ENCODE results near the gene AEBP2.
"Not testable (repeated sequence)": the region's sequence is repeated elsewhere in the genome, so short reads cannot be mapped to it uniquely, and the experiment has no call there.

AEBP2 gene

DNA sequence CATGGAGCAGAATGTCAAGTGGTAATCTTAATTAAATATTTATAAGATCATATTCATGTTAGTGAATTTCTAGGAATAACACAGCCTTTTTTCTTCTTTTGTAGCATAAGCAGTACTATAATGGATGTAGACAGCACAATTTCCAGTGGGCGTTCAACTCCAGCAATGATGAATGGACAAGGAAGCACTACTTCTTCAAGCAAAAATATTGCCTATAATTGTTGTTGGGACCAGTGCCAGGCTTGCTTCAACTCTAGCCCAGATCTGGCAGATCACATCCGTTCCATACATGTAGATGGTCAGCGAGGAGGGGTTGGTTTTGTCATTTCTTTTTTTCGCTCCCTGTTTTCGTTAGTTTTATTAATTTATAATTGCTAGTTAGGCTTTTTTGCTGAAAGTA is 23.1 kb downstream of the AEBP2 start:
- FAIRE-seq: no peak
- DNase-seq (ENCODE audit: insufficient read length): no peak

DNA sequence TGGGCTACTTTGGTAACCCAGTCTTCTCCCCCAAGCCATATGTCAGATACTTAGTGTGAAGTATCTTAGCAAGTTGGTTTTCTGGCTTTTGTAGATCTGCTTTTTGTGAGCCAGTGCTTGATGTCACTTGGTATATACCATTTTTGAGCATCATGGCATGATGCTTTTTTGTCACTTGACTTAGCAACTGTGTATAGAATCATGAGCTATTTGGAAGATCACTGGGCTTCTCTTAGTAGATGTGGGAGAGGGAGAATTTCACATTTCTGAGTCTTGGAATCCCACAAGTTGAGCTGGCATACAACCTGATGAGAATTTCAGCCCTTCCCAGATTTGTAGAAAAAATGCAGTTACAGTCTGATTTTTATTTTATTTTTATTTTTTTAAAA is 24.9 kb downstream of the AEBP2 start:
- TF ChIP-seq POLR2AphosphoS5 (IDR thresholded peaks at IDR 0.05; ENCODE audit: low read depth, low read length) (no peak), POLR2A (IDR thresholded peaks at IDR 0.05; ENCODE audit: low read depth, low read length) (no peak), TAF1 (IDR thresholded peaks at IDR 0.05; ENCODE audit: borderline replicate concordance, low read depth, low read length) (no peak)
- DNase-seq (ENCODE audit: insufficient read length) (no peak), FAIRE-seq (no peak)

More for the DNA sequence above, 23.1 kb downstream of the AEBP2 start:
- TF ChIP-seq POLR2A (IDR thresholded peaks at IDR 0.05; ENCODE audit: low read depth, low read length): no peak
- TF ChIP-seq TAF1 (IDR thresholded peaks at IDR 0.05; ENCODE audit: borderline replicate concordance, low read depth, low read length): no peak
- TF ChIP-seq POLR2AphosphoS5 (IDR thresholded peaks at IDR 0.05; ENCODE audit: low read depth, low read length): no peak

DNA sequence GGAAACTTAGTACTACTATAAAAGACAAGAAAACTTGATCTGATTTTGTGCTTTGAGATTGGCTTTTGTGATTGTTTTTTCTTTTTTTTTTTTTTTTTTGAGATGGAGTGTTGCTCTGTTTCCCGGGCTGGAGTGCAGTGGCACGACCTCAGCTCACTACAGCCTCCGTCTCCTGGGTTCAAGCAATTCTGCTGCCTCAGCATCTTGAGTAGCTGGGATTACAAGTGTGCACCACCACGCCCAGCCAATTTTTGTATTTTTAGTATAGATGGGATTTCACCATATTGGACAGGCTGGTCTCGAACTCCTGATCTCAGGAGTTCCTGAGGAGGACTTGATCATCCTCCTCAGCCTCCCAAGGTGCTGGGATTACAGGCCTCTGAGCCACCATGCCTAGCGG is 26.4 kb downstream of the AEBP2 start:
- DNase-seq (ENCODE audit: insufficient read length) (no peak), FAIRE-seq (no peak)
- no peak for TF ChIP-seq POLR2A (IDR thresholded peaks at IDR 0.05; ENCODE audit: low read depth, low read length)
- no peak for TF ChIP-seq POLR2AphosphoS5 (IDR thresholded peaks at IDR 0.05; ENCODE audit: low read depth, low read length)
- TF ChIP-seq TAF1 (IDR thresholded peaks at IDR 0.05; ENCODE audit: borderline replicate concordance, low read depth, low read length): no peak

DNA sequence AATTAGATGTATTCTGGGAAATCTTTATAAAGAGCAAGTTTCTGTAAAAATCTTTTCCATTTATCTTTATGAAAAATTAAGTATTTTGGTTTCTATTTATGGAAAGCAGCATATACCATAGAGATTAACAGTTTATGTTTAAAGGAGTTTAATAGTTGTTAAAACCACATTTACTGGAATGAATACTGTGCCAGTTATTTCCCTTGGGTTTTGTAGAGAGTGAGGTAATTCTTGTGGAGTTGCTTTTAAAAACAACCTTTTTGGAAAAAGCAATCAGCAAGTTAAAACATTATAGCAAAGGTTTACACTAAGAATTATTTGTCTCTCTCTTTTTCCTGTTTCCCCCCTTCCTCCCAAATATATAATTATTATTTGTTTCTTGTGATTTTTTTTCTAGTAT is 34.9 kb downstream of the AEBP2 start:
- DNase-seq (ENCODE audit: insufficient read length) (no peak), FAIRE-seq (no peak)
- no peak for TF ChIP-seq TAF1 (IDR thresholded peaks at IDR 0.05; ENCODE audit: borderline replicate concordance, low read depth, low read length)
- no peak for TF ChIP-seq POLR2A (IDR thresholded peaks at IDR 0.05; ENCODE audit: low read depth, low read length)
- TF ChIP-seq POLR2AphosphoS5 (IDR thresholded peaks at IDR 0.05; ENCODE audit: low read depth, low read length): no peak

DNA sequence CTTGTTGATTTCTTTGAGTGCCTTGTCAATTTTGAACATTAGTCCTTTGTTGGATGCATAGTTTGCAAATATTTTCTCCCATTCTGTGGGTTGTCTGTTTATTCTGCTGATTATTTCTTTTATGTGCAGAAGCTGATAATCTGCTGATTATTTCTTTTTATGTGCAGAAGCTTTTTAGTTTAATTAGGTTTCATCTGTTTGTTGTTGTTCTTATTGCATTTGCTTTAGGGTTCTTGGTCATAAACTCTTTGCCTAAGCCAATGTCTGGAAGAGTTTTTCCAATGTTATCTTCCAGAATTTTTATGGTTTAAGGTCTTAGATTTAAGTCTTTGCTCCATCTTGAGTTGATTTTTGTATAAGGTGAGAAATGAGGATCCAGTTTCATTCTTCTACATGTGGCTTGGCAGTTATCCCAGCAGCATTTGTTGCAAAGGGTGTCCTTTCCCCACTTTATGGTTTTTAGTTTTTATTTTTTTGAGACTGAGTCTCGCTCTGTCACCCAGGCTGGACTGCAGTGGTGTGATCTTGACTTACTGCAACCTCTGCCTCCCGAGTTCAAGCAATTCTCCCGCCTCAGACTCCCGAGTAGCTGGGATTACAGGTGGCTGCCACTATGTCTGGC is 36.7 kb downstream of the AEBP2 start:
- not testable (repeated sequence) for DNase-seq (ENCODE audit: insufficient read length); FAIRE-seq

DNA sequence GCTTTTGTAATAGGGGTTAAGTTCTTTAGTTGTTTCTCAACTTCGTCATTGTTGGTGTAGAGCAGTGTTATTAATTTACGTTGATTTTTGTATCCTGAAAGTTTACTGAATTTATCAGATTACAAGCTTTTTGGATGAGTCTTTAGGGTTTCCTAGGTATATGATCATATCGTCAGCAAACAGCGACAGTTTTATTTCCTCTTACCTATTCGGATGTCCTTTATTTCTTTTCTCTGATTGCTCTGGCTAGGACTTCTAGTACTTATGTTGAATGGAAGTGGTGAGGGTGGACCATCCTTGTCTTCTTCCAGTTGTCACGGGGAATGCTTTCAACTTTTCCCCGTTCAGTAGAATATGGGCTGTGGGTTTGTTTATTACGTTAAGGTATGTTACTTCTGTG is 37.8 kb downstream of the AEBP2 start:
- DNase-seq (ENCODE audit: insufficient read length) (no peak), FAIRE-seq (no peak)
- TF ChIP-seq POLR2AphosphoS5 (IDR thresholded peaks at IDR 0.05; ENCODE audit: low read depth, low read length): no peak
- TF ChIP-seq POLR2A (IDR thresholded peaks at IDR 0.05; ENCODE audit: low read depth, low read length): no peak
- TF ChIP-seq TAF1 (IDR thresholded peaks at IDR 0.05; ENCODE audit: borderline replicate concordance, low read depth, low read length): no peak

DNA sequence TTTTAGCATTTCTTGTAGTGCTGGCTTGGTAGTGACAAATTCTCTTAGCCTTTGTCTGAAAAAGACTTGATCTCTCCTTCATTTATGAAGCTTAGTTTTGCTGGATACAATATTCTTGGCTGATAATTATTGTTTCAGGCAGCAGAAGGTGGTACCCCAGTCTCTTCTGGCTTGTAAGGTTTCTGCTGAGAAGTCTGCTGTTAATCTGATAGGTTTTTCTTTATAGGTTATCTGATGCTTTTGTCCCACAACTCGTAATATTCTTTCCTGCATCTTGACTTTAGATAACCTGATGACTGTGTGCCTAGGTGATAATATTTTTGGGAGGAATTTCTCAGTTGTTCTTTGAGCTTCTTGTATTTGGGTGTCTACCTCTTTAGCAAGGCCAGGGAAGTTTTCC is 41.2 kb downstream of the AEBP2 start:
- DNase-seq (ENCODE audit: insufficient read length): no peak
- FAIRE-seq: no peak
- TF ChIP-seq TAF1 (IDR thresholded peaks at IDR 0.05; ENCODE audit: borderline replicate concordance, low read depth, low read length) (no peak), POLR2AphosphoS5 (IDR thresholded peaks at IDR 0.05; ENCODE audit: low read depth, low read length) (no peak), POLR2A (IDR thresholded peaks at IDR 0.05; ENCODE audit: low read depth, low read length) (no peak)

DNA sequence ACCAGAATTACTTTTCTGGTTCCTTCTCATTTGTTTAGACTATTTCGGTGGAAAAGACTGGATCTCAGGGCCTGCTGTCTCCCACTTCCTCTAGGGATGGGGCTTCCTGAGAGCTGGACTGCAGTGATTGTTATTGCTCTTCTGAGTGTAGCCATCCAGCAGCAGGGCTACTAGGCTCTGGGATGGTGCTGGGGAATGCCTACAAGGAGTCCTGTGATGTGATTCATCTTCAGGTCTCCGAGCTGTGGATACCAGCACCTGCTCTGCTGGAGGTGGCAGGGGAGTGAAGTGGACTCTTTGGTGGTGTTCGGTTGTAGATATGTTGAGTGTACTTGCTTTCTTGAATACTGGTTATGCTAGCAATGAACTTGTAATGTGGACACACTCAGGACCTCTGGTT is 42.7 kb downstream of the AEBP2 start:
- DNase-seq (ENCODE audit: insufficient read length): no peak

DNA sequence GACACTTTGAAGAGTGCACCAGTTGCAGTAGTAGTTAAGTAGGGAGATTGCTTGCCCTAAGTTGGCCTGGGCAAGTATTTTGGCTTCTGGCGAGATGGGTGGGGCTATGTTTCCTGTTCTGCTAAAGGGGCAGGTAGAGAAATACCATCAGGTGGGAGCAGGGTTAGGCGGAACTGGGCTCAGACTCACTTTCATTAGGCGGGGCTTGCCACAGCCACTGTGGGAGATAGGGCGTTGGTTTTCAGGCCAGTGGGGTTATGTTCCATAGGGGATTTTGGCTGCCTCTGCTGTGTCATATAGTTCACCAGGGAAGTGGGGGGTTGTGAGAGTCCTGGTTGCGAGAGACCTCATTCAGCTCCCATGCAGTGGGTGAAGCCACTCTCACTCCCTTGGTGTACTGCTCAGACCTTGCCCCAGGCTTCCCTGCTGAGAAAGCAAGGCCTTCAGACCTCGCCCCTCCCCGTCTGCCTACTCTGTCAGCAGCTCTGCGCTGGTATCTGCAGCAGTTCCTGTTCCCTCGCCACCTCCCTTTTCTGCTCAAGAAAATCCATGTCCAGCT is 43.3 kb downstream of the AEBP2 start:
- peak; percentile 91 for FAIRE-seq
- peak; percentile 25 for DNase-seq (ENCODE audit: insufficient read length)
- peak; percentile 54; the same call in 1 of the 2 replicates for TF ChIP-seq POLR2AphosphoS5 (IDR thresholded peaks at IDR 0.05; ENCODE audit: low read depth, low read length)
- TF ChIP-seq POLR2A (IDR thresholded peaks at IDR 0.05; ENCODE audit: low read depth, low read length): no peak; the same call in 1 of the 2 replicates

More for the DNA sequence above, 42.7 kb downstream of the AEBP2 start:
- FAIRE-seq: no peak
- no peak for TF ChIP-seq TAF1 (IDR thresholded peaks at IDR 0.05; ENCODE audit: borderline replicate concordance, low read depth, low read length)

DNA sequence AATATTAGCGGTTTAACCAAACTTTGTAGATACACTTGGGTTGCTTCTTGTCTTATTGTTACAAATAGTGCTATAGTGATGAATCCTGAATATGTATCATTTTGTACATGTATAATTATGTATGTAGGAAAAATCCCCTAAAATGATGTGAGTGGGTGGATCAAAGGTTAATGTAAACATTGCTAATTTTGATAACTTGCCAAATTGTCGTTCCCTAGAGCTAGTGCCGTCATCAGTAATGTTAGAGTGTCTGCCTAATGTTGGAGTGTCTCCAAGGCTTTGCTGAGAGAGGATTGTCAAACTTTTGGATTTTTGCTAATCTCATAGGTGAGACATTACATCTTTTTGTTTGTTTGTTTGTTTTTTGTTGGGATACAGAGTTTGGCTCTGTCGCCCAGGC is 44.4 kb downstream of the AEBP2 start:
- no peak for DNase-seq (ENCODE audit: insufficient read length)
- no peak for FAIRE-seq
- TF ChIP-seq POLR2AphosphoS5 (IDR thresholded peaks at IDR 0.05; ENCODE audit: low read depth, low read length) (no peak), POLR2A (IDR thresholded peaks at IDR 0.05; ENCODE audit: low read depth, low read length) (no peak), TAF1 (IDR thresholded peaks at IDR 0.05; ENCODE audit: borderline replicate concordance, low read depth, low read length) (no peak)

DNA sequence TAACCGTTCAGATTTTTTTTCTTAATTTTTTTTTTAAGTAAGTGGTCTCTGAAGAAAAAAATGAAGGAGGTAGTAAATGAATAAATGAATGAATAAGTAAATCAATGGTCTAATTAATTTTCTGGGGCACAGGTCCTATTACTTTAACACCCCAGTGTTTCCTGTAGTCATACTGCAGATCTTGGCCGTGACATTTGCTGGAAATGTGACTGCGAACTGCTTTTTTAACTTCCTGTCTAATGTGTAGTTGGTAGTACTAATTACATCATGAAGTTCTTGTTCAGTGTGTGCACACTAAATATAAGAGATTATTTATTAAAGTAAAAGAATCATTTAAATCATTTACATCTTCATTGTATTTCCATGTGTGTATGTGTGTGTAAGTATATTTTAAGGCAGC is 45.4 kb downstream of the AEBP2 start:
- FAIRE-seq (no peak), DNase-seq (ENCODE audit: insufficient read length) (no peak)
- TF ChIP-seq TAF1 (IDR thresholded peaks at IDR 0.05; ENCODE audit: borderline replicate concordance, low read depth, low read length): no peak
- TF ChIP-seq POLR2A (IDR thresholded peaks at IDR 0.05; ENCODE audit: low read depth, low read length): no peak
- no peak for TF ChIP-seq POLR2AphosphoS5 (IDR thresholded peaks at IDR 0.05; ENCODE audit: low read depth, low read length)

DNA sequence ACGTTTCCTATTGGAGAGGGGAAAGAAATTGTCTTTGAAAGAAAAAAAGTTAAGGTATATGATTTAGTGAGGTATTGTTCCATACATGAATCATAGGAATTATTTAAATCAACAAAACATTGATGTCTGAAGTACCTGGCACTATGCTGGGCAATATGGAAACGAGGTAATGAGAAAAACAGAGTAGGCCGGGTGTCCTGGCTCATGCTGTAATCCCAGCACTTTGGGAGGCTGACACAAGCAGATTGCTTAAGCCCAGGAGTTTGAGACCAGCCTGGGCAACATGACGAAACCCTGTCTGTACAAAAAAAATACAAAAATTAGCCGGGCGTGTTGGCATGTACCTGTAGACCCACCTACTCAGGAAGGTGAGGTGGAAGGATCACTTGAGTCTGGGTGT is 45.9 kb downstream of the AEBP2 start:
- DNase-seq (ENCODE audit: insufficient read length): no peak
- no peak for FAIRE-seq
- TF ChIP-seq TAF1 (IDR thresholded peaks at IDR 0.05; ENCODE audit: borderline replicate concordance, low read depth, low read length) (no peak), POLR2A (IDR thresholded peaks at IDR 0.05; ENCODE audit: low read depth, low read length) (no peak), POLR2AphosphoS5 (IDR thresholded peaks at IDR 0.05; ENCODE audit: low read depth, low read length) (no peak)

DNA sequence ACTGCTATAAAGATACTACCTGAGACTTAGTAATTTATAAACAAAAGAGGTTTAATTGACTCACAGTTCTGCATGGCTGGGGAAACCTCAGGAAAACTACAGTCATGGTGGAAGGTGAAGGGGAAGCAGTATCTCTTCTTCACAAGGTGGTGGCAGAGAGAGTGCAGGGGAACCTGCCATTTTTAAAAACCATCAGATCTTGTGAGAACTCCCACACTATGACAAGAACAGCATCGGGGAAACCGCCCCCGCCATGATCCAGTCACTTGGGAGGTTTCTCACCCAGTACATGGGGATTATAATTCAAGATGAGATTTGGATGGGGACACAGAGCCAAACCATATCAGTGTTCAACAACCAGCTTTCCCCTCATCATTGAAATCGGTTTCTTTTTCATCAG is 49.9 kb downstream of the AEBP2 start:
- TF ChIP-seq TAF1 (IDR thresholded peaks at IDR 0.05; ENCODE audit: borderline replicate concordance, low read depth, low read length) (no peak), POLR2A (IDR thresholded peaks at IDR 0.05; ENCODE audit: low read depth, low read length) (no peak), POLR2AphosphoS5 (IDR thresholded peaks at IDR 0.05; ENCODE audit: low read depth, low read length) (no peak)
- FAIRE-seq: no peak
- no peak for DNase-seq (ENCODE audit: insufficient read length)

Measured in GM12892 (cell line).